SJCRH30 (cell line): ENCODE measurements around the gene MICAL2. TPM values are rescaled to one million over a fixed set of nuclear protein-coding genes. Genes with fewer than 3 reads are reported as not detected.

Experiments used
- DNase-seq, 2 experiments: peaks; one replicate each; pipeline ENCODE4 v3.0.0-alpha.2; 2015 to 2020
- H3K27ac ChIP-seq: fragments of 250-450 bp; sonication (Bioruptor Pico); 2 replicates; pipeline ENCODE4 v1.5.1; 2020; ENCODE audit warnings: mild to moderate bottlenecking, moderate library complexity
- H3K27me3 ChIP-seq: fragments of 250-450 bp; sonication (Bioruptor Pico); 2 replicates; pipeline ENCODE4 v1.5.1; 2020; ENCODE audit warnings: mild to moderate bottlenecking, moderate library complexity
- H3K36me3 ChIP-seq: fragments of 250-450 bp; sonication (Bioruptor Pico); 2 replicates; pipeline ENCODE4 v1.5.1; 2020; ENCODE audit warnings: mild to moderate bottlenecking, moderate library complexity
- H3K4me1 ChIP-seq: fragments of 250-450 bp; sonication (Bioruptor Pico); 2 replicates; pipeline ENCODE4 v1.5.1; 2020; ENCODE audit warnings: mild to moderate bottlenecking, moderate library complexity
- H3K4me3 ChIP-seq: fragments of 250-450 bp; sonication (Bioruptor Pico); 2 replicates; pipeline ENCODE4 v1.5.1; 2020; ENCODE audit warnings: mild to moderate bottlenecking, moderate library complexity
- H3K9me3 ChIP-seq: fragments of 250-450 bp; sonication (Bioruptor Pico); replicated peaks from 2 replicates; pipeline ENCODE4 v1.5.1; 2020; ENCODE audit warnings: mild to moderate bottlenecking, moderate library complexity
- total RNA-seq: library from RNA; depleted of rRNA; stranded (reverse); fragments of >200 nt; shearing (Covaris generic); gene quantifications from 2 replicates; pipeline ENCODE4 v1.2.3, GENCODE V29; 2014

MICAL2 gene
- total RNA-seq, 1 experiment from 2014 or later = 7.8 TPM

GRCh38 chr11:12088047-12088481 lies 22.3 kb upstream of the MICAL2 start:
- Histone ChIP-seq H3K27me3 (no peaks in the 10 kb centered on the region), H3K27ac (no peak overlapping the region), H3K4me1 (peaks cover 30% of the 10 kb centered on the region), H3K9me3 (0 out of 2 replicates have a peak, but pooled peaks cover 3% of the 10 kb centered on the region), H3K36me3 (no peaks in the 10 kb centered on the region), H3K4me3 (no peak overlapping the region)
- DNase-seq = no peak

GRCh38 chr11:12088531-12088930 lies 21.9 kb upstream of the MICAL2 start:
- H3K27ac ChIP-seq = no peak overlapping the region
- no peaks in the 10 kb centered on the region for H3K27me3 ChIP-seq
- no peak overlapping the region for H3K4me3 ChIP-seq
- H3K9me3 ChIP-seq = 0 out of 2 replicates have a peak, but pooled peaks cover 3% of the 10 kb centered on the region
- no peak for DNase-seq
- peaks cover 30% of the 10 kb centered on the region for H3K4me1 ChIP-seq
- H3K36me3 ChIP-seq = no peaks in the 10 kb centered on the region

DNA sequence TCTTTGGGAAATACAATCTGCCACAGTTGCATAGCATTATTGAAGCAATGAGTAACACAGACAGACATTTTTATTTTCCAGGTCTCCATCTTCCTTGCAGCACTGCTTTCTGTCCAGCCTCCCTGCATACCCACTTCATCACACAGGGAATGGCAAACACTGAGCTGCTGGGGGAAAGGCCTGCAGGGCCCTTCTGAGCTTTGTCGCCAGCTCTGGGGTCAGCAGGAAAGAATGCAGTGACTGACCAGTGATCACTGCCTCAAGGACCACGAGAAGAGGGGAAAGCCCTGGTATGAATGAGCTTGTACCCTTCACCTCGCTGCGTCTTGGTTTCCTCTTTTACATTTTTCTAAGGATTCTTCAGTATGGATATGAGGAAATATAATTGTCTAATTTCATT lies 21.3 kb upstream of the MICAL2 start:
- no peaks in the 10 kb centered on the region for H3K36me3 ChIP-seq
- DNase-seq = no peak
- H3K27ac ChIP-seq = no peak overlapping the region
- H3K4me1 ChIP-seq = peaks cover 30% of the 10 kb centered on the region
- H3K4me3 ChIP-seq = no peak overlapping the region
- H3K27me3 ChIP-seq = no peaks in the 10 kb centered on the region
- 0 out of 2 replicates have a peak, but pooled peaks cover 3% of the 10 kb centered on the region for H3K9me3 ChIP-seq

DNA sequence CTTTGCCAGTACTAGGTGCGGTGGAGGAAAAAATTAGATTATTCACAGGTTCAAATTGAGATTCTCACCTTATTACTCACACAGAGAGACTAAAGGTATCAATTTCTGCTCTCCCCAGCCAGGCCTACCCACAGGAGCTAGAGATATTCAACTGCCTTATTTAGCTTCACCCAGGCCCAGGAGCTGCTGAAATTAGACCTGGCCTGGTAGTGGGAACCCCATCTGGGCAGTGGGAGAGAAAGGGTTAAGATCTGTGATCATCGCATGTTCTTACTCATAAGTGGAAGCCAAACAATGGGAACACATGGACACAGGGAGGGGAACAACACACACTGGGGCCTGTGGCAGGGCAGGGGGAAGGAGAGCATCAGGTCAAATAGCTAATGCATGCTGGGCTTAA lies 20.9 kb upstream of the MICAL2 start:
- H3K4me3 ChIP-seq = no peak overlapping the region
- H3K36me3 ChIP-seq = no peaks in the 10 kb centered on the region
- no peak overlapping the region for H3K27ac ChIP-seq
- no peaks in the 10 kb centered on the region for H3K27me3 ChIP-seq
- H3K9me3 ChIP-seq = 0 out of 2 replicates have a peak, but pooled peaks cover under 1% of the 10 kb centered on the region
- H3K4me1 ChIP-seq = peaks cover 30% of the 10 kb centered on the region
- DNase-seq = no peak

GRCh38 chr11:12090061-12090591 lies 20.3 kb upstream of the MICAL2 start:
- Histone ChIP-seq H3K27me3 (no peaks in the 10 kb centered on the region), H3K4me1 (peaks cover 30% of the 10 kb centered on the region), H3K4me3 (no peak overlapping the region), H3K9me3 (no peaks in the 10 kb centered on the region), H3K27ac (no peak overlapping the region), H3K36me3 (no peaks in the 10 kb centered on the region)
- peak in 1 of 2 experiments; percentile 62 for DNase-seq

GRCh38 chr11:12090761-12091258 lies 19.6 kb upstream of the MICAL2 start:
- Histone ChIP-seq H3K4me1 (peaks cover 27% of the 10 kb centered on the region), H3K4me3 (no peak overlapping the region), H3K27me3 (no peaks in the 10 kb centered on the region), H3K27ac (no peak overlapping the region), H3K36me3 (no peaks in the 10 kb centered on the region), H3K9me3 (no peaks in the 10 kb centered on the region)
- no peak for DNase-seq

DNA sequence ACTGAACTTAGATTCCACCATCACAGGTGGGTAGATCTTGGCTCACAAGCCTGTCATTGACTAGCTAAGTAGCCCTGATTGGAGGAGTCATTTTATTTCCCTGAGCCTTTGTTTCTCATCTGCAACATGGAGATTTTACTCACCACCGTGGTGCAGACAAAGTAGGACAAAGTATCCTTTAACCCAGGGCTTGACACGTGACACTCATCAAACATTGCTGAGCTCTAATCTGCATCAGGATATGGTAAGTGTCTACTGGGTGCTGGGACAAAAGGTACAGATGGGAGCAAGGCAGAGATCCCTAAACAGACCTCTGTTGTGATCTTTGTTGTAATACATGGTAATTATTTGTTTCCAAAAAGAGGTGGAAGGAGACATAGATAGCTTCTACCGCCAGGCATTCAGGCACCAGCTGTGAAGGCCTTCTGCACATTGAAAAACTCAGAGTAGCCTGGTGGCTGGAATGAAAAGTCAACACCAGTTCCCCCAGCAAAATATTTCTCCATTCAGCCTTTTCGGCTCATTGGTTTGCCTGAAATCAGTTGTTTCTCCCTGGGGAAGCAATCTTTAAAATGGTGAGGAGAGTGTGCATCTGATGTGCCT lies 18.3 kb upstream of the MICAL2 start:
- Histone ChIP-seq H3K27ac (no peak overlapping the region), H3K27me3 (no peaks in the 10 kb centered on the region), H3K4me3 (no peak overlapping the region), H3K9me3 (no peaks in the 10 kb centered on the region), H3K4me1 (peaks cover 15% of the 10 kb centered on the region), H3K36me3 (no peaks in the 10 kb centered on the region)
- DNase-seq = no peak

DNA sequence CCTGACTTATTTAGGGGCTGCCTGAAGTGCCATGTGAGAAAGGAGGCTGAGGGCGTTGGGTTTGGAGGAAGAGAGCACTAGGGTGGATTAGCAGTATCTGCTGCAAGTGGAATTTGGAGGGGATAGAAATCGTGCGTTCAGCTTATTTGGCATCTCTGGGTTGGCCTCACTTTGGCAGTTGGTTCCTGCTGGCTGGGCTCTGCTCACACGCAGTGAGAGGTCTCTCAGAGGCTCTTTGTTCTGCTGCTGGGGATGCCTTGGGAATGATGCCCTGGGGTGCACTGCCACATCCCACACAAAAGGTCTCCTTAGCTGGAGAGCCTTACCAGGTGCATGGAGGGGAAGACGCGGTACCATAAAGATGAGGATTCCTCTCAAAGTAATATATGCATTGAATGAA lies 17.7 kb upstream of the MICAL2 start:
- Histone ChIP-seq H3K9me3 (no peaks in the 10 kb centered on the region), H3K27ac (no peak overlapping the region), H3K27me3 (no peaks in the 10 kb centered on the region), H3K4me3 (no peak overlapping the region), H3K4me1 (peaks cover 13% of the 10 kb centered on the region; the same call in 1 of the 2 replicates), H3K36me3 (no peaks in the 10 kb centered on the region)
- no peak for DNase-seq

DNA sequence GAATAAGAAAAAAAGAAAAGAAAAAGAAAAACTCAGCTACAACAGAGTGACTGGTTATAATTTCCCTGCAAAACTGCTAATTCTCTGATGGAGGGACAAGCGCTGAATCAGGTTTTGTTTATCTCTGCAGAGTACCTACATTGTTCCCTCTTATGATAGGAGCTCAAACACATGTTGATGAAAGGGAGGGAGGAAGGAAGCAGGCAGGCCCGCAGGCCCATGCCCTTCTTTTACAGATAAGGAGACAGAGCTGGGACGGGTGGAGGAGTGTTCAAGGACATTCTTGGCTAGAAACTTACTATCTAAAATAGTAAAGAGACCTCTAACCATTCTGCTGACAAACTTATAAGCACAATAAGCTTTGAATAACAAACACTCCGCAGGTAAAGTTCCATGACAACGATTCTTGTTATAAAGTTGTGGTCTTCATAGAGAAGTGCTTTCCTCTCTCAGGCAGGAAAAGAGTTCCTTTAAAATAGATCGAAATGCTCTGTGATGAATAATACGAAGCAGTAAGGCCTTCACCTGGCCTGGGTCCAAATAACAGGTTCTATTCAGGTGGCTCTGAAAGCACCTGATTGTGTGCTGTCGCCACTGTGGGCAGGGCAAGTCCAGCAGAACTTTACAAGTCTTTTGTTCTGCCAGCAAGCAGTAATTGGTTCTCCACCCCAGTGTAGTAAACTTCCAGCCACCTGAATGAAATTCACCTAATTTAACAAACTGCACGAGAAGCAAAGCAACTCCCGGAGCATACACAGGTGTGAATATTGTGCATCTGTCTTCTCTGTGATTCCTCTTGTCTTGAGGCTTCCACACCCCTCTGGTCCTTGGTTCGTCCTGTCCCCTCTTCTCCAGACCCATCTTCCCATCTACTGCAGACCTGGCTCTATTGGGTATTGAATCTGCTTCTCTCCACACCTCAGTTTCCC lies 15.3 kb upstream of the MICAL2 start:
- no peak overlapping the region for H3K27ac ChIP-seq
- H3K4me3 ChIP-seq = no peak overlapping the region
- H3K9me3 ChIP-seq = no peaks in the 10 kb centered on the region
- H3K4me1 ChIP-seq = peaks cover 9% of the 10 kb centered on the region
- no peaks in the 10 kb centered on the region for H3K36me3 ChIP-seq
- peaks cover 1% of the 10 kb centered on the region for H3K27me3 ChIP-seq
- no peak for DNase-seq

DNA sequence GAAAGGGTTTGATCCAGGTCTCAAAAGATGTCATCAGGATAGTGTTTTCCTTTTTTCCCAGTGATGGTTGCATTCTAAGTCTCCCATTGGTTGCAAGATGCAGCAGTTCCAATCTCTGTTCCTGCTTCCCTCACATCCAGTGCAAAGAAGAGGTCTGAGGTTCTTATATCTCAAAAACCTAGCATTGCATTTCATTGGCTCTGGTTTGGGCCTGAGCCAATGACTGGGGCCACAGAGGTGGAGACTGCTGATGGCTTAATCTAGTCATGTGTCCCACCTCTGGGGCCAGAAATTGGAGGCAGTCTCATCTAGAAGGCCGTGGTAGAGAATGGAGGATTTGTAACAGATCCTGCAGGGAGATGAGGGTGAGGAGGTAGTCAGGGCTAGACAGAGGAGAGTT lies 13.2 kb upstream of the MICAL2 start:
- no peak overlapping the region for H3K4me3 ChIP-seq
- H3K27me3 ChIP-seq = peaks cover 14% of the 10 kb centered on the region
- no peaks in the 10 kb centered on the region for H3K9me3 ChIP-seq
- H3K27ac ChIP-seq = no peak overlapping the region
- no peaks in the 10 kb centered on the region for H3K36me3 ChIP-seq
- no peak for DNase-seq
- peaks cover 6% of the 10 kb centered on the region for H3K4me1 ChIP-seq

DNA sequence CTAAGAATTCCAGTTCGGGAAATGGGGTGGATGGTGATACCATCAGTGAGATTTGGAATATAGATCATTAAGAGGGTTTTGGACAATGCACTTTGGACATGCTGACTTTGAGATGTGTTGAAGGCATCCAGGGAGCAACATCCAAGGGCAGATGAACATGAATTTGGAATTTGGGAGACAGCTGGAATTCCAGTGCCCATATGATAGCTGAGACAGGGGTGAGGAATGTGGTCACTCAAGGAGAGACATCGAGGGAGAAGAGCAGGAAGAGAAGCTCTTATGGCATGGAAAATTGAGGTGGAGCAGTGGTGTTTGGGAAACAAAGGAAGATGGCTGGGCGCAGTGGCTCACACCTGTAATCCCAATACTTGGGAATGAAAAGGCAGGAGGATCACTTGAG lies 11.8 kb upstream of the MICAL2 start:
- Histone ChIP-seq H3K27ac (no peak overlapping the region), H3K4me1 (peaks cover 6% of the 10 kb centered on the region), H3K9me3 (no peaks in the 10 kb centered on the region), H3K27me3 (peaks cover 21% of the 10 kb centered on the region), H3K4me3 (no peak overlapping the region), H3K36me3 (no peaks in the 10 kb centered on the region)
- no peak for DNase-seq

DNA sequence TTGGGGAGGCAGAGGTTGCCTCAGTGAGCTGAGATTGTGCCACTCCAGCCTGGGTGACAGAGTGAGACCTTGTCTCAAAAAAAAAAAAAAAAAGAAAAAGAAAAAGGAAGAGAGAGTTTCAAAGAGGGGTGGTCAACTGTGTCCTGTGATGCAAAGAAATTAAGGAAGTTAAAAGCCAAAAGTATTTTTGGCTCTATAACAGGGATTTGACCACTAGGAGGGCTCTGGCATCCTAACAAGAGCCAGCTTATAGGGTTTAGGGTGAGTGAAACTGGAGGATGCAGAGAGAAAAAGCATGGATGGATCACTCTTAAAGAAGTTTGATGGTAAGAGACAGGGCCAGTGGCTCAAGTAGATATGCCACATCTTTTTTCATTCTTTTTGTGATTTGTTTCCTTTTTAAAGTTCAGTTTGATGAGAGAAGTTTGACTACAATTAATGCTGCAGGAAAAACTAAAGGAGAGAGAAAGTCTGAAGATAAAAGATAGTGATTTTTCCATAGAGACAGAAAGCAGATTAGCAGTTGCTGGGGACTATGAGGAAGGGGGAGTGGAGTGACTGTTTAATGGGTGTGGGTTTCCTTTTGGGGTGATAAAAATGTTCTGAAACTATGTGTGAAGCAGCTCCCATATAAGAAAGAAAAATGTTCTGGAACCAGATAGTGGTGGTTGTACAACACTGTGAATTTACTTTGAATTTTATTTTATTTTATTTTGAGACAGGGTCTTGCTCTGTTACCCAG lies 11.1 kb upstream of the MICAL2 start:
- DNase-seq = no peak
- peaks cover 22% of the 10 kb centered on the region for H3K27me3 ChIP-seq
- no peak overlapping the region for H3K27ac ChIP-seq
- H3K4me3 ChIP-seq = no peak overlapping the region
- peaks cover 6% of the 10 kb centered on the region for H3K4me1 ChIP-seq
- H3K9me3 ChIP-seq = no peaks in the 10 kb centered on the region
- H3K36me3 ChIP-seq = no peaks in the 10 kb centered on the region

GRCh38 chr11:12100429-12100828 lies 10.0 kb upstream of the MICAL2 start:
- Histone ChIP-seq H3K36me3 (no peaks in the 10 kb centered on the region), H3K9me3 (no peaks in the 10 kb centered on the region), H3K4me3 (no peak overlapping the region), H3K4me1 (peaks cover 6% of the 10 kb centered on the region), H3K27ac (no peak overlapping the region), H3K27me3 (peaks cover 26% of the 10 kb centered on the region)
- DNase-seq = no peak

GRCh38 chr11:12100841-12101242 lies 9.5 kb upstream of the MICAL2 start:
- no peak for DNase-seq
- Histone ChIP-seq H3K9me3 (no peaks in the 10 kb centered on the region), H3K4me3 (no peak overlapping the region), H3K4me1 (peaks cover 6% of the 10 kb centered on the region), H3K27me3 (peaks cover 26% of the 10 kb centered on the region), H3K36me3 (no peaks in the 10 kb centered on the region), H3K27ac (no peak overlapping the region)
